GM12878 (cell line): ENCODE data around the gene MAST2.

ENCODE experiments used
- BHLHE40 ChIP-seq, 2 experiments: fragments of 450-650 bp in 1 of 2; IDR thresholded peaks; 2 replicates each; pipeline ENCODE4 v1.6.1; 2011 to 2017; ENCODE audit warnings: low read depth in 2 of 2, borderline replicate concordance in 1 of 2, improper control_type of control experiment in 1 of 2, low read length in 1 of 2, mild to moderate bottlenecking in 1 of 2
- CBFB ChIP-seq: IDR thresholded peaks from 2 replicates; pipeline ENCODE4 v1.6.1; 2016; ENCODE audit warnings: antibody characterized with exemption, low read depth
- CTCF ChIP-seq, 3 experiments: IDR thresholded peaks in 2 of 3; conservative IDR thresholded peaks in 1 of 3; 2 replicates each; pipeline ENCODE4 v1.5.1; 2011; ENCODE audit warnings: low read depth in 3 of 3, low read length in 3 of 3, mild to moderate bottlenecking in 3 of 3, control low read depth in 2 of 3, moderate library complexity in 2 of 3, inconsistent platforms in 1 of 3, mixed read lengths in 1 of 3; ENCODE audit not compliant: control insufficient read depth in 2 of 3, insufficient read depth in 1 of 3; ENCODE audit errors: extremely low read depth in 1 of 3
- HDAC6 ChIP-seq: fragments of 200-600 bp; sonication (generic); IDR thresholded peaks from one replicate; pipeline ENCODE4 v1.8.0; 2017; ENCODE audit warnings: antibody characterized with exemption; ENCODE audit not compliant: unreplicated experiment
- POLR2A ChIP-seq: IDR thresholded peaks from 2 replicates; pipeline ENCODE4 v1.6.1; 2011; ENCODE audit warnings: low read depth, mild to moderate bottlenecking, low read length
- RAD21 ChIP-seq: IDR thresholded peaks from 2 replicates; pipeline ENCODE4 v1.6.1; 2011; ENCODE audit warnings: mild to moderate bottlenecking, low read depth, low read length, moderate library complexity; ENCODE audit not compliant: insufficient read depth
- SP1 ChIP-seq: IDR thresholded peaks from one replicate; pipeline ENCODE4 v1.6.1; 2011; ENCODE audit warnings: low read depth, low read length

DNA sequence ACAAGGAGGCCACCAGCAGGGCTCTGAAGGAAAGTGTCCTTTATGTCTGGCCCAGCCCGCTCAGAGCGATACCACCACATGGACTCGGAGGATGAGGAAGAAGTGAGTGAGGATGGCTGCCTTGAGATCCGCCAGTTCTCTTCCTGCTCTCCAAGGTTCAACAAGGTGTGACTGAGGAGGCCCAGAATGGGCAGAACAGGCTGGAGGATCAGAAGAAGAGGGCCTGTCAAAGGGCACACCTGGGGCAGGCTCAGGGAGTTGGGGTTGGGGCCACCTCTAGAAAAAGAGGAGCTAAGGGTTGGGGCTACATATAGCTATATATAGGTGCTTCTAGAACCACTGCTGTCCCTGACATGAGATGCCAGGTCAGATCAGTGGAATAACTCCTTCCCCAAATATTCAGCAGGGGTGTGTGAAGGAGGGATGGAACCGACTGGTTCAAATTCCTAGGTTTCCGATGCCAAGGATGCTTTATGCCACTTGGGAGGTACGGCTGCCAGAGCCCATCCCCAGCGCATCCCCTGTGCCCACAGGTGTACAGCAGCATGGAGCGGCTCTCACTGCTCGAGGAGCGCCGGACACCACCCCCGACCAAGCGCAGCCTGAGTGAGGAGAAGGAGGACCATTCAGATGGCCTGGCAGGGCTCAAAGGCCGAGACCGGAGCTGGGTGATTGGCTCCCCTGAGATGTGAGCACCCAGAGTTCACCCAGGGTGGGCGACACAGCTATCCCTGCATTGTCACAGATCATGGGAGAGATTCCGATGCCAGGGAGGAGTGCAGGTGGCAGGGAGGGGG lies 226.9 kb downstream of the MAST2 start:
- TF ChIP-seq CTCF (IDR thresholded peaks at IDR 0.05 in 2 of 3, conservative IDR thresholded peaks at IDR 0.05 in 1 of 3; ENCODE audit: control insufficient read depth in 2 of 3, extremely low read depth in 1 of 3, insufficient read depth in 1 of 3, low read depth in 3 of 3, low read length in 3 of 3) (no peak), SP1 (no peak), POLR2A (no peak), RAD21 (no peak), HDAC6 (no peak), BHLHE40 (IDR thresholded peaks at IDR 0.05; ENCODE audit: borderline replicate concordance in 1 of 2, low read depth in 2 of 2, low read length in 1 of 2) (no peak), CBFB (no peak)
